Neutrophil (primary cell): Measurements from ENCODE around the gene SNPH.

Experiments used
- H3K27ac ChIP-seq: fragments of 200-600 bp; sonication (generic); 2 replicates; pipeline ENCODE4 v1.5.1; 2016; ENCODE audit warnings: mild to moderate bottlenecking, moderate library complexity
- H3K27me3 ChIP-seq: fragments of 200-600 bp; sonication (generic); 2 replicates; pipeline ENCODE4 v1.6.0; 2016; ENCODE audit warnings: mild to moderate bottlenecking
- H3K36me3 ChIP-seq: fragments of 200-600 bp; sonication (generic); 2 replicates; pipeline ENCODE4 v1.5.1; 2017
- H3K4me1 ChIP-seq, 2 experiments: fragments of 200-600 bp in 1 of 2; sonication (generic) in 1 of 2; 1 replicate in 1 of 2; 2 replicates in 1 of 2; pipeline versions ENCODE4 v1.5.1 to v1.6.1; 2013 to 2016; ENCODE audit warnings: low read depth in 1 of 2, low read length in 1 of 2, mild to moderate bottlenecking in 1 of 2, moderate library complexity in 1 of 2; ENCODE audit not compliant: control insufficient read depth in 1 of 2, insufficient read depth in 1 of 2
- H3K4me3 ChIP-seq, 2 experiments: fragments of 200-600 bp in 1 of 2; sonication (generic) in 1 of 2; 1 replicate in 1 of 2; 2 replicates in 1 of 2; pipeline ENCODE4 v1.5.1; 2013 to 2016; ENCODE audit warnings: low read depth in 1 of 2, low read length in 1 of 2, mild to moderate bottlenecking in 1 of 2, moderate library complexity in 1 of 2
- H3K9me3 ChIP-seq: fragments of 200-600 bp; sonication (generic); 2 replicates; pipeline ENCODE4 v1.5.1; 2016
- CTCF ChIP-seq: fragments of 200-600 bp; sonication (generic); IDR thresholded peaks from 2 replicates; pipeline ENCODE4 v1.5.1; 2016; ENCODE audit warnings: antibody characterized with exemption

The SNPH gene

GRCh38 chr20:1273366-1273765 is 7.3 kb downstream of the SNPH start:
- Histone ChIP-seq H3K4me3 (no peak overlapping the region), H3K27ac (no peak overlapping the region), H3K9me3 (no peaks in the 10 kb centered on the region), H3K4me1 (no peaks in the 10 kb centered on the region), H3K27me3 (peaks cover 8% of the 10 kb centered on the region), H3K36me3 (no peaks in the 10 kb centered on the region)
- TF ChIP-seq CTCF, result no peak

GRCh38 chr20:1274485-1275311 is 8.6 kb downstream of the SNPH start:
- no peaks in the 10 kb centered on the region for H3K9me3 ChIP-seq
- H3K36me3 ChIP-seq, result no peaks in the 10 kb centered on the region
- no peak for TF ChIP-seq CTCF
- no peak overlapping the region for H3K27ac ChIP-seq
- H3K4me1 ChIP-seq, result no peaks in the 10 kb centered on the region
- H3K4me3 ChIP-seq, result no peak overlapping the region
- no peaks in the 10 kb centered on the region for H3K27me3 ChIP-seq

GRCh38 chr20:1275919-1276318 is 9.8 kb downstream of the SNPH start:
- Histone ChIP-seq H3K4me3 (no peak overlapping the region), H3K27me3 (no peaks in the 10 kb centered on the region), H3K27ac (no peak overlapping the region), H3K4me1 (no peaks in the 10 kb centered on the region), H3K9me3 (no peaks in the 10 kb centered on the region), H3K36me3 (no peaks in the 10 kb centered on the region)
- no peak for TF ChIP-seq CTCF

- no peak for TF ChIP-seq CTCF
- H3K9me3 ChIP-seq, result no peaks in the 10 kb centered on the region
- H3K27me3 ChIP-seq, result peaks cover 3% of the 10 kb centered on the region
- H3K27ac ChIP-seq, result no peak overlapping the region
- H3K4me1 ChIP-seq, result no peaks in the 10 kb centered on the region
- no peaks in the 10 kb centered on the region for H3K36me3 ChIP-seq
- H3K4me3 ChIP-seq, result no peak overlapping the region
These were observed 11.6 kb downstream of the SNPH start for GRCh38 chr20:1277529-1278322.

- Histone ChIP-seq H3K36me3 (no peaks in the 10 kb centered on the region), H3K9me3 (no peaks in the 10 kb centered on the region), H3K4me3 (no peak overlapping the region), H3K4me1 (no peaks in the 10 kb centered on the region), H3K27ac (no peak overlapping the region), H3K27me3 (peaks cover 9% of the 10 kb centered on the region)
- no peak for TF ChIP-seq CTCF
These were observed 12.9 kb downstream of the SNPH start for GRCh38 chr20:1278993-1279392.
